ENCODE data around the gene EYA2. TPM values are rescaled to one million over a fixed set of nuclear protein-coding genes. Genes with fewer than 3 reads are reported as not detected.

Gene EYA2
- total RNA-seq, 1 experiment from 2014 or later, result 0.74 TPM

DNA sequence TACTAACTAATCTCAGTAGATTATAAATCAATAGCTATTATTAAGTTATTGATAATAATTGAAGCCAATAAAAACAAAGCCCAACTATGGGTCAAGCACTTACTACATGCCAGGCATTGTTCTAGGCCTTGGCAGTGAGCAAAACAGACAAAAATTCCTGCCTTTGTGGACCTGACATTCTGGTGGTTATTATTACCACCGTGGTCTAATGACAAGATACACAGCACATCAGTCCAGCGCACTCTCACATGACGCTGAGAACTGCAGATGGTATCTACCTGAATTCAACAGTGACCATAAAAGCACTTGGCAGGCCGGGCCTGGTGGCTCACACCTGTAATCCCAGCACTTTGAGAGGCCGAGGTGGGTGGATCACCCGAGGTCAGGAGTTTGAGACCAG lies 340.5 kb downstream of the EYA2 start:
- no peak overlapping the region for H3K4ac ChIP-seq (ENCODE audit: low read depth, low read length)
- no peaks in the 10 kb centered on the region for H3K27me3 Mint-ChIP-seq (ENCODE audit: low read depth)
- no peak overlapping the region for H2BK12ac ChIP-seq (ENCODE audit: insufficient read length, low read depth, low read length)
- no peak overlapping the region for H3K56ac ChIP-seq (ENCODE audit: insufficient read length, low read depth, low read length)
- TF ChIP-seq, protein P1, sequence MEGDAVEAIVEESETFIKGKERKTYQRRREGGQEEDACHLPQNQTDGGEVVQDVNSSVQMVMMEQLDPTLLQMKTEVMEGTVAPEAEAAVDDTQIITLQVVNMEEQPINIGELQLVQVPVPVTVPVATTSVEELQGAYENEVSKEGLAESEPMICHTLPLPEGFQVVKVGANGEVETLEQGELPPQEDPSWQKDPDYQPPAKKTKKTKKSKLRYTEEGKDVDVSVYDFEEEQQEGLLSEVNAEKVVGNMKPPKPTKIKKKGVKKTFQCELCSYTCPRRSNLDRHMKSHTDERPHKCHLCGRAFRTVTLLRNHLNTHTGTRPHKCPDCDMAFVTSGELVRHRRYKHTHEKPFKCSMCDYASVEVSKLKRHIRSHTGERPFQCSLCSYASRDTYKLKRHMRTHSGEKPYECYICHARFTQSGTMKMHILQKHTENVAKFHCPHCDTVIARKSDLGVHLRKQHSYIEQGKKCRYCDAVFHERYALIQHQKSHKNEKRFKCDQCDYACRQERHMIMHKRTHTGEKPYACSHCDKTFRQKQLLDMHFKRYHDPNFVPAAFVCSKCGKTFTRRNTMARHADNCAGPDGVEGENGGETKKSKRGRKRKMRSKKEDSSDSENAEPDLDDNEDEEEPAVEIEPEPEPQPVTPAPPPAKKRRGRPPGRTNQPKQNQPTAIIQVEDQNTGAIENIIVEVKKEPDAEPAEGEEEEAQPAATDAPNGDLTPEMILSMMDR (conservative IDR thresholded peaks at IDR 0.05), result no peak
- no peaks in the 10 kb centered on the region for H4K20me1 ChIP-seq (ENCODE audit: control insufficient read depth, insufficient read depth, insufficient read length)
- no CpG with 5 or more reads among the region's 6 CpGs for WGBS (ENCODE audit: extremely low coverage, insufficient read length, low lambda C conversion rate)
- H3K4me3 Mint-ChIP-seq, result no peak overlapping the region
- H4K91ac ChIP-seq (ENCODE audit: insufficient read length, low read depth, low read length), result no peak overlapping the region
- no peaks in the 10 kb centered on the region for H3K9me3 ChIP-seq (ENCODE audit: control insufficient read depth, low read depth, low read length)
- no peak overlapping the region for H2BK5ac ChIP-seq (ENCODE audit: insufficient read length, low read length)
- no peak overlapping the region for H4K5ac ChIP-seq (ENCODE audit: insufficient read length, low read depth, low read length)
- H3K14ac ChIP-seq (ENCODE audit: insufficient read depth, low read length), result no peak overlapping the region
- no peaks in the 10 kb centered on the region for H3K27me3 ChIP-seq (ENCODE audit: insufficient read depth, low read length)
- H3T11ph ChIP-seq (ENCODE audit: low read length), result no peak overlapping the region
- peaks cover 9 to 28% of the 10 kb centered on the region in 2 experiments for H3K4me1 Mint-ChIP-seq
- no peaks in the 10 kb centered on the region for H3K79me2 ChIP-seq (ENCODE audit: insufficient read depth, low read length)
- no peak overlapping the region for H3K23ac ChIP-seq (ENCODE audit: insufficient read length, low read depth, low read length)
- no peak overlapping the region for H3K4me2 ChIP-seq (ENCODE audit: insufficient read depth, insufficient read length, low read length)
- no peak overlapping the region for H2BK120ac ChIP-seq (ENCODE audit: low read depth, low read length, poor library complexity, severe bottlenecking)
- no peak overlapping the region for H4K8ac ChIP-seq (replicated peaks; ENCODE audit: insufficient read length, low read depth, low read length)
- no peak overlapping the region for H3K18ac ChIP-seq (ENCODE audit: insufficient read length, low read depth, low read length)
- H3K27ac Mint-ChIP-seq, result no peak overlapping the region
- no peak overlapping the region for H2BK15ac ChIP-seq (ENCODE audit: low read depth, low read length)
- H3K27ac ChIP-seq (ENCODE audit: insufficient read length, low read depth, low read length), result no peak overlapping the region
- no peaks in the 10 kb centered on the region for H3K9me3 Mint-ChIP-seq
- no peak overlapping the region for H3K9ac ChIP-seq (ENCODE audit: extremely low read depth, insufficient read length, low read length)
- no peak overlapping the region for H2BK20ac ChIP-seq (ENCODE audit: low read depth, low read length, poor library complexity, severe bottlenecking)
- H3K79me1 ChIP-seq (ENCODE audit: insufficient read depth, low read depth, low read length, poor library complexity, severe bottlenecking), result no peaks in the 10 kb centered on the region
- peaks cover 62 to 90% (median 82%) of the 10 kb centered on the region in 3 experiments for H3K36me3 Mint-ChIP-seq (ENCODE audit: insufficient read depth in 1 of 3, low read depth in 3 of 3)
- no peaks in the 10 kb centered on the region for H3K4me1 ChIP-seq (ENCODE audit: insufficient read depth, low read length)
- no peaks in the 10 kb centered on the region for H3K23me2 ChIP-seq (ENCODE audit: insufficient read length, low read depth, low read length, poor library complexity, severe bottlenecking)
- no peak overlapping the region for H2AK5ac ChIP-seq (ENCODE audit: insufficient read length, low read length)
- no peak overlapping the region for H2AFZ ChIP-seq (ENCODE audit: low read length)
- no peak for DNase-seq
